ACC112 (cell line): ENCODE results near the gene MAPK10.
"Not testable (repeated sequence)": the region's sequence is repeated elsewhere in the genome, so short reads cannot be mapped to it uniquely, and the experiment has no call there.

Experiments used
- H2AFZ ChIP-seq: fragments of 200-600 bp; sonication (generic); one replicate; pipeline ENCODE4 v1.6.0; 2017; ENCODE audit warnings: antibody characterized with exemption, low read length; ENCODE audit not compliant: unreplicated experiment
- H3K27ac ChIP-seq: fragments of 200-600 bp; sonication (generic); 2 replicates; pipeline ENCODE4 v1.5.1; 2014; ENCODE audit warnings: low read depth, mild to moderate bottlenecking, antibody characterized with exemption, low read length, moderate library complexity
- H3K27me3 ChIP-seq: fragments of 200-600 bp; sonication (generic); 2 replicates; pipeline ENCODE4 v1.6.1; 2014; ENCODE audit warnings: mild to moderate bottlenecking, antibody characterized with exemption, low read length, moderate library complexity, mixed read lengths; ENCODE audit not compliant: insufficient read depth
- H3K36me3 ChIP-seq: fragments of 200-600 bp; sonication (generic); 2 replicates; pipeline ENCODE4 v1.6.1; 2016; ENCODE audit warnings: mild to moderate bottlenecking, antibody characterized with exemption, low read length, moderate library complexity, mixed read lengths; ENCODE audit not compliant: insufficient read depth
- H3K4me1 ChIP-seq: fragments of 200-600 bp; sonication (generic); one replicate; pipeline ENCODE4 v1.6.1; 2016; ENCODE audit warnings: low read length, mixed read lengths; ENCODE audit not compliant: insufficient read depth, unreplicated experiment, control insufficient read depth
- H3K4me3 ChIP-seq: fragments of 200-600 bp; sonication (generic); 2 replicates; pipeline ENCODE4 v1.5.1; 2014; ENCODE audit warnings: mild to moderate bottlenecking, low read depth, low read length
- H3K79me2 ChIP-seq: fragments of 200-600 bp; sonication (generic); one replicate; pipeline ENCODE4 v1.6.0; 2016; ENCODE audit warnings: low read length; ENCODE audit not compliant: control insufficient read depth, unreplicated experiment, insufficient read depth

The MAPK10 gene

GRCh38 chr4:86098691-86099090 lies 261.2 kb downstream of the MAPK10 start:
- no peaks in the 10 kb centered on the region for H3K27me3 ChIP-seq
- H3K4me3 ChIP-seq: no peak overlapping the region
- H3K36me3 ChIP-seq: no peaks in the 10 kb centered on the region
- H2AFZ ChIP-seq: no peak overlapping the region
- no peaks in the 10 kb centered on the region for H3K79me2 ChIP-seq
- no peaks in the 10 kb centered on the region for H3K4me1 ChIP-seq
- H3K27ac ChIP-seq: no peak overlapping the region

- Histone ChIP-seq H3K79me2 (no peaks in the 10 kb centered on the region), H3K4me1 (peaks cover 14% of the 10 kb centered on the region), H3K27ac (no peak overlapping the region), H3K4me3 (no peak overlapping the region), H2AFZ (no peak overlapping the region), H3K36me3 (no peaks in the 10 kb centered on the region), H3K27me3 (no peaks in the 10 kb centered on the region)
These were observed 263.5 kb downstream of the MAPK10 start for GRCh38 chr4:86096373-86096772.

DNA sequence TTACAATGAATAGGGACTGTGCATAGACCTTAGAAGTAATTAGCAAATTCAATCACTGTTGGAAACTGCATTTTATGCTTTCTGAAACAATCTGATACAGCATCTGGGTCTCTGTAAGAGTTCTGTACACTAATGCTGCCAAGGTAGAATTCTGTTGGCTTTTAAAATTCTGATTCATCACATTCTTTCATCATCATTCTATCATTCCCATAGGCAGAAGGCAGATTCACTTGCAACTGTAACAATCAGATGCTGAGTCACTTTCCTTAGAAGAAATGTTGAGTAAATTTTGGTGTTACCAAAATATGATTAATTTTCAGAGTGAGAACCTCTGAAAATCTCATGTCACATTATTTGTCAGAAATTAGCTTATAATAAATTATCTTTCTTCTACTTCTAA lies 267.2 kb downstream of the MAPK10 start:
- Histone ChIP-seq H3K79me2 (no peaks in the 10 kb centered on the region), H3K27ac (peak overlapping the region; percentile 96), H2AFZ (no peak overlapping the region), H3K4me3 (no peak overlapping the region), H3K27me3 (no peaks in the 10 kb centered on the region), H3K4me1 (peaks cover 14% of the 10 kb centered on the region), H3K36me3 (no peaks in the 10 kb centered on the region)

GRCh38 chr4:86091201-86091600 lies 268.7 kb downstream of the MAPK10 start:
- Histone ChIP-seq H3K4me3 (no peak overlapping the region), H3K36me3 (no peaks in the 10 kb centered on the region), H2AFZ (no peak overlapping the region), H3K79me2 (no peaks in the 10 kb centered on the region), H3K4me1 (peaks cover 14% of the 10 kb centered on the region), H3K27ac (no peak overlapping the region), H3K27me3 (no peaks in the 10 kb centered on the region)

DNA sequence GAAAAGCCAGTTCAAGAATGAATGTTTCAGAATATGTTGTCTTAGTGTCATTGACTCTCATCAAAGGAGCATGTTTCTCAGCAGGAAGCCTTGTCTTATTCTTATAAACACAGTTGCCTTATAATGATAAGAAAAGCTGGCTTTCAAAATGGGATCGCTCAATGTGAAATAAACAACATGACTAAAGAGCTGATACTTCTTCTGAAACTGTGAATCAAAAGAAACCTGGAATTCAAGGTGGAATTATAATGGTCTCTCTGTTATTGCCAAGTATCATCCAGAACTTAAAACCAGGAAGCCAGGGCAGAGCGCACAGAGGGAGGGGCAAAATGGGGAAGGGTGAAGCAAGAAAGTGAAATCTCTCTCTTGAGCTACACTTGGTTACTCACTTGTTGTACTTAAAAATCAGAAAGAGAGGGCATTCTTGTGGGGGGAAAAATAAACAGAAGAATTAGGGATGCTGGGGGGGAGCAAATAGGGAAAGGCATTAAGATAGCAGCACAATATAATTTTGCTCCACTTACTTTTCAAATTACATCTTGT lies 270.0 kb downstream of the MAPK10 start:
- H2AFZ ChIP-seq: peak overlapping the region; percentile 64
- peaks cover 14% of the 10 kb centered on the region for H3K4me1 ChIP-seq
- no peaks in the 10 kb centered on the region for H3K79me2 ChIP-seq
- no peak overlapping the region for H3K4me3 ChIP-seq
- H3K27me3 ChIP-seq: no peaks in the 10 kb centered on the region
- H3K36me3 ChIP-seq: no peaks in the 10 kb centered on the region
- H3K27ac ChIP-seq: no peak overlapping the region

DNA sequence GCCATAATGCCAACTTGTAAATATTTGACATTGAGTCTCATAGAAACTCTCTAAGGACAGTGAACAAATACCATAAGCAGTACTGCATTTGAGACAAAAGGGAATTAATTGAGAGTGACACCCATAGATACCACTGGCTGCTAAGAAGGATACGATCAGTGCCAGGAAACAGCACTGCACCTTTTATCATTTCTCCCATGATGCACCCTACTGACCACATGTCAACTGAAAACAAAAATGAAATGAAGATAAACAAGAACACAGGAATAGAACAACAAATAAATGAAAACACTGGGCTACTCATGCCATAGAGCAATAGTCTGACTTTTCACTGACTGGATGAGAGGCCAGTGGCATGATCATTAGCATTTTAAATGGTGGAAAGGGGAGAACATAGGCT lies 270.8 kb downstream of the MAPK10 start:
- Histone ChIP-seq H2AFZ (no peak overlapping the region), H3K36me3 (no peaks in the 10 kb centered on the region)

DNA sequence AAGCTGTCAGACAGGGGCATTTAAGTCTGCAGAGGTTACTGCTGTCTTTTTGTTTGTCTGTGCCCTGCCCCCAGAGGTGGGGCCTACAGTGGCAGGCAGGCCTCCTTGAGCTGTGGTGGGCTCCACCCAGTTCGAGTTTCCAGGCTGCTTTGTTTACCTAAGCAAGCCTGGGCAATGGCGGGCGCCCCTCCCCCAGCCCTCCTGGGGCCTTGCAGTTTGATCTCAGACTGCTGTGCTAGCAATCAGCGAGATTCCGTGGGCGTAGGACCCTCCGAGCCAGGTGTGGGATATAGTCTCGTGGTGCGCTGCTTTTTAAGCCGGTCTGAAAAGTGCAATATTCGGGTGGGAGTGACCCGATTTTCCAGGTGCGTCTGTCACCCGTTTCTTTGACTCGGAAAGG lies 284.1 kb downstream of the MAPK10 start:
- H2AFZ ChIP-seq, H3K27ac ChIP-seq: not testable (repeated sequence)

More for the DNA sequence above, 270.8 kb downstream of the MAPK10 start:
- Histone ChIP-seq H3K79me2 (no peaks in the 10 kb centered on the region), H3K4me3 (no peak overlapping the region), H3K27ac (no peak overlapping the region), H3K4me1 (peaks cover 14% of the 10 kb centered on the region), H3K27me3 (no peaks in the 10 kb centered on the region)

DNA sequence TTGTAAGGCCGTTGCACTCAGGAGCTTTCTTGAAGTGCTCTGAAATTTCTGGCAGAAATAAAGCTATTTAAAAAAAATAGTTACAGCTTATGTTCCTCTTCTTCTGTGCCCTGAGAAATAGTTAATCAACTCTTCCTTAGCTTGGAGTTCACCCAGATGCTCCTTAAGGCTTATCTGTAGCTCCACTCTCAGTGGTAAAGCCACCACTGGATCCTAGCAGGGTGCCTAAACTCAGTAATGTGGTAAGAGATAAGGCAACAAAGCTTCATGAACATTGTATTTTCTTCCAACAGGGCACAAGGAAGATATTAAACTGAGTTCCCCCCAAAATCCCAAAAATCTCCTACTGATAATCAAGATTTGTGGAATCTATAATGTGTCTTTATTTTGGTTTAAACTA lies 299.5 kb downstream of the MAPK10 start:
- Histone ChIP-seq H3K79me2 (no peaks in the 10 kb centered on the region), H3K36me3 (no peaks in the 10 kb centered on the region), H2AFZ (no peak overlapping the region), H3K27ac (no peak overlapping the region), H3K4me3 (no peak overlapping the region), H3K27me3 (no peaks in the 10 kb centered on the region), H3K4me1 (peaks cover 11% of the 10 kb centered on the region)

More for the DNA sequence above, 284.1 kb downstream of the MAPK10 start:
- H3K4me3 ChIP-seq, H3K79me2 ChIP-seq, H3K4me1 ChIP-seq, H3K36me3 ChIP-seq, H3K27me3 ChIP-seq: not testable (repeated sequence)

- H3K4me1 ChIP-seq: peaks cover 13% of the 10 kb centered on the region
- H3K27ac ChIP-seq: no peak overlapping the region
- H3K79me2 ChIP-seq: no peaks in the 10 kb centered on the region
- no peak overlapping the region for H2AFZ ChIP-seq
- no peaks in the 10 kb centered on the region for H3K36me3 ChIP-seq
- H3K27me3 ChIP-seq: no peaks in the 10 kb centered on the region
- H3K4me3 ChIP-seq: no peak overlapping the region
These were observed 301.2 kb downstream of the MAPK10 start for GRCh38 chr4:86058621-86059020.

DNA sequence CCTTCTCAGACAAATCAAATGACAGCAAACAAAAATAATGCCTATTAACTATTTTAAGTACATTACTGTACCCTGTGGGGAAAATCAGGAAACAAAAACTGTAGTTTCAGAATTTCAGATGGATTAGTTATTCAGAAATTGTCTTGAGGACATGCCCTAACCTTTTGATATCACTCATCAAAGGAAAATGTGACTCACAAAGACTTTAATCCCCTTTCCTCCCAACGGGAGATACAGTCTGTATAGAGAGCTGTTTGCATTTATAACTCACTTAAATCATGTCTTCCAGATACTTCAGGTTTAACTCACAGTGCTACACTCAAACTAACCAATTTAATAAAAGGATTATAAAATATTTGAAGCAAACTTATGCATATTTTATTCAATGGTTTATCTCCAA lies 304.0 kb downstream of the MAPK10 start:
- Histone ChIP-seq H2AFZ (no peak overlapping the region), H3K27me3 (no peaks in the 10 kb centered on the region), H3K27ac (no peak overlapping the region), H3K79me2 (no peaks in the 10 kb centered on the region), H3K4me3 (no peak overlapping the region), H3K4me1 (peaks cover 13% of the 10 kb centered on the region), H3K36me3 (no peaks in the 10 kb centered on the region)

DNA sequence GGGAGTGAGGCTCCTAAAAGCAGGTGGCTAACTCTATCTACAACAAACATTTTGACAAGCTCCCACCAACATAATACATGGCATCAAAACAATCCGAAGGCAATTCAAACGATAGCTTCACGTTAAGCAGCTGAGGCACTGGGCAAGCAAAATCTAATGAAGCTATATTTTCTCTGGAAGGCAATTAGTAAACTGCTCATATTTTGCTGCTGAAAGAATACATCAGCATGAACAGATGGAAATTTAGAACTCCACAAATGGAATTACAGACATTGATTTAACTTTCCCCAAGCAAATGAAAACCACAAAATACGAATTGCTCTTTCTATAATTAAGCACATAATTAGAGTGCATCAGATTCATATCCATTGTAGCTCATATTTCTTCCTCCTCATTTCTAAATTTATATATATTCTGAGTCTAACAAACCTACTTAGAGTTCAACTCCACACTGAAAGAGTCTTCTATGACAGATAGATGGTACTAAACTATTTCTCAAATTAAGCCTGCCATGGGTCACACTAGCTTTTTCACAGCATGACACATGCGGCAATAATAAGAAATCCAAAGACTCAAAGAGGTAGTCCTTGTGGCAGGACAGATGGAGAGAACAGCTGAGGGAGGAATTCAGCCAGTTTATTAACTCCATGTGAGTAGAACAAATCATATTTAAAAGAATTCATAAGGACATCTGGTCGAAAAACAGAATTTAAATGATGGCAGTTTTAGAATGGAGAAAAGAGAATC lies 305.4 kb downstream of the MAPK10 start:
- peaks cover 13% of the 10 kb centered on the region for H3K4me1 ChIP-seq
- no peaks in the 10 kb centered on the region for H3K79me2 ChIP-seq
- H2AFZ ChIP-seq: no peak overlapping the region
- no peaks in the 10 kb centered on the region for H3K27me3 ChIP-seq
- no peak overlapping the region for H3K4me3 ChIP-seq
- H3K36me3 ChIP-seq: no peaks in the 10 kb centered on the region
- H3K27ac ChIP-seq: no peak overlapping the region
